Hippocampal formation (tissue), 2 donors: ENCODE results near the gene MCTP2.

Experiments
- DNase-seq, 2 donors: peaks; one replicate each; lab custom pipeline; 2025; lab: John Stamatoyannopoulos, UW

Gene MCTP2

DNA sequence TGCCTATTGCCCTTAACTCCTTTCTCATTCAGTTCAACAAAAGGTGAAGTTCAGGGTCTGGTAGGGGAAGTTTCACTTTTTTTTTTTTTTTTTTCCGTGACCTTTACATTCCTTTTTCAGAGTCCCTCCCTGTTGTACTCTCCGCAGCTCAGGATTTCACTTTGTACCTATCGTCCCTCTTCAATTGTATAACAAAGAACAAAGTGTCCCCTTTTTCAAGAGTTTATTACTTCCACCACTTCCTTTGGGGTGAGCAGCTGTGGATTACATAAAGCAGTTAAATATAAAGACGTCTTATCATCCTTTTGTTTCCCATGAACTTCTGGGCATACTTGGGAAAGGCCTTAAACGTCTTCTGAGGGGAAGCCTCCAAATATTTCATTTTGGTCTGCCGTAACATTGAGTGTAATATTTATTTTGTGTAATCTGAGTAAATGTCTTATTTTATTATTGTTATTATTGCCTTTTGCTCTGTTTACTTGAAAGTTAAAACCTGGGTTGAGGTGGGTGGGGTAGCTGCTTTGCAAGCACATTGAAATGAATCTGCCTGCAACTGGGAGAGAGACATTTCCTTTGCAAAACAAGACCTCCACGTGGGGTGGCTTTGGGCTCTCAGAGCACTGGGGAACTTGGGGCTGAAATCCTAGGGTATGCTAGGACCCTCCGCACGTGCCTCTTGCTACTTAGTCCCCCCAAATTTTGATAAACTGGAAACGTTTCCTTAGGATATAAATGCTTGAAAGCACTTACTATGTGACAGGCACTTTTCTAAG is 169.4 kb downstream of the MCTP2 start:
- no peak for DNase-seq

DNA sequence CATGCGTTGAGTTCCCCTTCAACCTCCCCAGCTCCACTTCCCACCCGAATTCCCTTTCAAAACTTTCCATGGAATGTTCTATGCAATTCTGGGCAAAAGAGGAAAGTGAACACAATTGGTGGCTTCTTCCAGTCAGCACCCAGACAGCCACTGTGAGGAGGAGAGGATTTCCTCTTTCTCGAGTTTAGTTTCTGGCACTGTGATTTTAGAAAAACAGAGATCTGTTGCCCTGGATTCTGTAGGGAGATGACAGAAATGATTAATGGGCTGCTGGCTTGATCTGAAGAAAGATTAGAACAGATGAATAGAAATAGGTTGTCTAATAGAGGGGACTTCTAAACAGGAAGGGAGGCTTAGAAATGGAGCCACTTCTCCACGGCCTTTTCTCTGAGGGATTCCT is 172.0 kb downstream of the MCTP2 start:
- DNase-seq: no peak

DNA sequence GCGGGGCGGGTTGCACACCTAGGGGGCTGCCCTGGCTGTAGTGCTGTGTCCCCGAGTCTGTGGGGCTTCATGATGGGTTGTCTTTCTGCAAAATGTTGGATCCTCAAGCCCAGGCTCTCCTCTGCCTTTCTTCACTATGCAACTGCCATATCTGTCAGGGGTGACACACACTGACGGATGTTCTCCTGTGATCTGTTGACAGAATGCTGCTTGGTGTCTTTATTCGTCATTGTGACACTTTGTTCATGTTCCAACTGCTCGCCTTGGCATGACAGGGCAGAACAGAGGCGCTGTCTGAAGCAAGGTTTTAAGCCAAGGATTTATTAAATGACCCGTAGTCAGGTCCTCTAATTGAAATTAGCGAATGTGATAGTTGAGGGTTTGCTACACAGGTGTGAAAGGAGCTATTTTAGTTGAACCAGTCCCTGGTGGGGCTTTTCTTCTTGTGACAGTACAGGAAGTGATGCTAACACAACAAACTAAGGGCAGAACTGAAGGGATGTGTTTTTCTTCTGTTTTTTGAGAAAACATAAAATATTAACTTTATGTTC is 173.4 kb downstream of the MCTP2 start:
- no peak for DNase-seq

DNA sequence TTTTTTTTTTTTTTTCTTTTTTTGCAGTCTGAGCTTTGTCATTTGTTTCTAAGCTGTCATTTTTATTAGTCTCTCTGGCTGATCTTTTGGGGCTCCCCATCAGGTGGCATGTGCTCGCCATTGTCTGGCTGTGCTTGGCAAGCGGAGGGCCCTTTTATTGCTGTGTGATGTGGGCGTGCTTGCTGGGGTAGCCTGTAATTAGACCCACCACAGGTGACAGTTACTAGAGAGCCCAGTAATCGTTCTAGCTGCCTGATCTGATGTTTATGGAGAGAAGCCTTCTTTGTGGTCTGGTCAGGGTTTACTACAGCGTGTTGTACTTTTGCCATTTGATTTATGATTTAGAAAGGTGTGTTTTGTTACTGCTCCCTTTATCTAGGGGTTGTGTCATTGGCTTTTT is 179.9 kb downstream of the MCTP2 start:
- DNase-seq: no peak

DNA sequence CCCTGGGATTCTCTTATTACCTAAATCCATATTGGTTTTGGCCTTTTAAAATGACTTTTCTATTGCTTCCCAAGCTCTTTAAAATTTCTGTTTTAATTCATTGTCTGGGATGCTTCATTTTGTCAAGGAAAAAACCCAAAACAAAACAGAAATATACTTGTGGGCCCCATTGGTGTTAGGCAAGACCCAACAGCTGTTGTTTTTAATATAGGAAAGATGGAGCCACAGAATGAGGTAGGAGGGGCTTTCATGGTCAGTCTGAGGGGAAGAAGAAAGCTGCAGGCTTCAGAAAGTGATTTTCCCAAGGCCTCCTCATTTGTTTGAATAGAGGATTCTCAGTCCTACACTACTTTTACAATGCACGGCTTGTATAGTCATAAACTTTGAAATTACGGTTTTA is 180.5 kb downstream of the MCTP2 start:
- DNase-seq: no peak

DNA sequence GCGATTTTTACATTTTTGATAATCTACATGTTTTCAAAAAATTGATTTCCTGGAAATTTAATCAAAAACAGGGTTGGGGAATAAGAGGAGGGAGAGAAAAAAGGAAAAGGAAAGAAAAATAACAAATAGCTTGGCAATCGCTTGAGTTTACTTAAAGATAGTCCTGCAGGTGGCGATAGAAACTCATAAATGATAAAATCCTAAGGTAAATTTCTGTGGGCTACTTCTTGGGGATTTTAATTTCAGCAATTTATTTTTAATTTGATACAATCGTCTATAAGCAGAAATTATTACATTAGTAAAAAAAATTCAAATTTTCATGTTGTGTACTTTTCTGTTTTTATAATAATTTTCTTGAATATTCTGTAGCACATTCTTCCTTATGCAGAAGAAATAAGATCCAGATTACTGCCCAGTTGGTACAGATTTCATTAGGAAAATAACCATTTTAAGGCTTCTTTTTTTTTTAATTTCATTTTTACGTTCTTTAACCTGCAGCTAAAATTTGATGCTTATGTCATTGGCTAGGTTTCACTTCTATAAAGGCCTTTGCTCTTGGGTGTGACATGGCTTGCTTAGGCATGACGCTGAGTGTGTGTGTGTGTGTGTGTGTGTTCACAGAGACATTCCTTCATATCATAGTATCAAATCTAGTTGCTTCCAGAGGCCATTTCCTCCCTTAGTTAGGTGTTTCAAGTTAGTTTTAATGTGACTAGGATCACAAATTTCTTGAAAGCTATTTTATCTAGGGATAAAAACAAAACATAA is 181.8 kb downstream of the MCTP2 start:
- DNase-seq: no peak

DNA sequence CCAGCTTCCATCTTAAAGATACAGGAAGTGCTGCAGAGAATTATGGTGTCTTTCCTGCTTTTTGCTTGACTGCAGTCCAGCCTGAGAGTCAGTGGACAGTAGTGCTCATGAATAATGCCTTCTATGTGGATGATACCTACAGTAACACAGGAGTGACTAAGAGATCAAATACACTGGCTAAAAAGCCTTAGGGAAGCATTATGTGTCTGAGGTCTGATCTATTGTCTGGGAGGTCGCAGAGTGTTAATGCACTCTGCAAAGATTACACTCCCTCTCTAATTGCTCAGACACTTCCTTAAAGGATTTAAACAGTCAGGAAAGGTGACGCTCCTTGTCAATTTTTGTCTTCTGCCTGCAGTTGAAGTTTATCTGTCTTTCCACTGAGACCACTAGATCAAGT is 183.6 kb downstream of the MCTP2 start:
- DNase-seq: no peak

DNA sequence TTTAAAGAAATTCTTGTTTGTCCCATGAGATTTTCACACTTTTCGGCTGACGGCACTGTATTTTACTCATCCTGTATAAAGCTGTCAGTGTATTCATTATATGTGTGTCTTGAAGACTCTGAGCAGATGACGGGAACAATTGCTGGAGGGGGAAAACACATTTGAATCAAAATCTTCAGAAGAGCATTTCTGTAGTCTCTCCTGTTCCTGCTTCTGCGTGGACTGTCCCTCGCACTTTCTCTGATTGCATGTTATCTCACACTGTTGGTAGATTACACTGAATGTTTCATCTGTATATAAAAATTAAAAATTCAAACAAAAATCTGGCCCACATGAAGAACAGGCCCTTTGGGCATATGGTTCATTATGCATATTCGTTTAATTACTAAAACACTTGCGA is 184.9 kb downstream of the MCTP2 start:
- no peak for DNase-seq

DNA sequence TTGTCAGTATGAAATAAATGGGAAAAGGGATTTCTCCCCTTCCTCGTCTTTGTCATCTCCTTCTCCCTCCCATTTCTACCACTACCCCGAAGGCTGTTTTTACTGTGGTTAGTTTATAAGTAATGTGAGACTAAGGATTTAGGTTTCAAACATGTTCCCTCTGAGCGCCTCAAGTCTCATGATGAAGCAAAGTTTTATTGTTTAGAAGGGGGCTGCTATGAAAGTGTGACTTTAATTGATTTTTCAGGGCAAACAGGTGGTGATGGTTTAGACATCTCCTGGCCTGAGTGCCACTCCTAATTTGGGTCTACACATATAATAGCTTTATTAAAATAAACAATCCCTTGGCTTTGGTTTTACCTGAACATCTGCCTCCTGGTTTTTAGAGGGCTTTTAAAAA is 185.5 kb downstream of the MCTP2 start:
- DNase-seq: no peak

DNA sequence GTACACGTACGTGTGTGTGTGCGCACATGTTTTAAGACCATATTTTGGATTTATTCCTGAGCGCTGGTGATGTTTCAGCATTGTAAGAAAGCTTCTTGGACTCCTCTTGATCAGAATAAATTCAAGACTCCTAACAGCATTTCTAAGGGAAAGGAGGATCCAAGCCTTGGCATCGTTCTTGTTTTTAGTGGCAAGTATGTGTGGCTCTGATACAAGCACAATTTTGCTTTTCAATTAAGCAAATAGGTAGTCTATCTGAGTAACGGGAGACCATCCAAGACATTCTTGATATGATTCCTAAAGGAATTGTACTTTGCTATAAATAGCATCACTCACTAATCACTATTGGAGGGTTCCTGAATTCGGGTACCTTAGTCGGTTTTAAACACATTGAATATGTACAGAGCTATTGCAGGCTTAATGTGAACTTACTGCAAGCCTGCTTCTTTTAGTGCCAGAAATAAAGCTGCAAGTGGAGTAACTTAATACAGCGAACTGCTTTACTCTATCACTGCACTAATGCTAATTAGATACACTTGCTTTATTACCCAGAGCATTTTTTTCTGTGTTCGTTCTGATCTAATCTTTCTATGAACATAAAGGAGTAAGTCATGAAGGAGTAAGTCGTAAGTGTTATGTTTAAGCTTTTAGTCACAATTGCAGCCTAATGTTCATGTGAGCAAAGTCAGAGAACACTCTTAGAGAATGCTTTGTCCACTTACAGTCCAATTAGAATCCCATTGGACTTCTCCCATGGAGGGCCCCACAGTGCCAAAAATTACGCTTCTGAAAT is 186.3 kb downstream of the MCTP2 start:
- no peak for DNase-seq

DNA sequence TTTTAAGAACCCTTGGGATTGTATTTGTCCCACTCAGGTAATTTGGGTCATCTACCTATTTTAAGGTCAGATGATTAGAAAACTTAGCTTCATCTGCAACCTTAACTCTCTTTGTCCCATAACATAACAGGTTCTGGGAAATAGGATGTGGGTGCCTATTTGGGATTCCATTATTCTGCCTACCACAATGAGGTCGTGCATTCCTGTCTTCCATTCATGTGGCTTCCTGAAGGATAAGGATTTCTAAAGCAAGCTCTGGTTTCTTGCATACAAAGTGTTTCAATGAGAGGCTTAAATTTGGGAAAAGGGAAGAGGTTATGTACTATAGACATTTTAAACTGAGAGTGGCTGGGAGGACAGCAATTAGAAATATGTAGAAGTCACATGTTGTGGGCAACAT is 190.3 kb downstream of the MCTP2 start:
- DNase-seq: no peak

DNA sequence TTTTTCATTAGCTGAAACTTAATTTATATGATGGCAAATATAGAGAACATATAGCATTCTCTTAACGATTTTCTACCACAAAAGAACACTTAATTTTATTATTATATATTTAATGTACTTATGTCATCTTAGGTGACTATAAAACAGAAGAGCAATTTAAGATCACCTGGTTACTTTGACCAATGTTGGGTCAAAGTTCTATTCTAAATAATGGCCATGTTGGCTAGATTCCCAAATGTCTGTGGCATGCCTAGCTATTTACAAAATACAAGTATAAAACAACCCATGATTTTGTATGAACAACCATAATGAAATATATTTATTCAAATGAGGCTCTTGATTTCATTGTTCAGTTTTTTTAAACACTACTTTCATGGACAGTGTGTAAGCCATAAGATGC is 200.9 kb downstream of the MCTP2 start:
- no peak for DNase-seq

DNA sequence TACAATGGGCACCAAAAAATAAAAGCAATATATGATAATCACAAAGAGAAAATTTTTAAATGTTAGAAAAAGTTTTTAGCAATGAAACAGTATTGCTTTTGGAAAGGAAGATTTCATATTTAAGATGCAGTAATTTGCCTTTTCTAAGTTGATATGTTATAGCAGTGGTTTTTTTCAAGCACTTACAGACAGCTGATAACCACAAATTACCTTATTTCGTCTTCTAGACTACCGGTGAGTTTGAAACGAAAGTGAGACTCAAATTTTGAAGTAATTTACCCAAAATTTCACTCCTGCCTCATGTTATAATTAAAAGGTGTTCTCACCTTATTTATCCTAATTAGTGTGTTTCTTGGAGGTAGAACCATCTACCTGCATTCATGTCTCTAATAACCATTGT is 207.8 kb downstream of the MCTP2 start:
- no peak for DNase-seq

DNA sequence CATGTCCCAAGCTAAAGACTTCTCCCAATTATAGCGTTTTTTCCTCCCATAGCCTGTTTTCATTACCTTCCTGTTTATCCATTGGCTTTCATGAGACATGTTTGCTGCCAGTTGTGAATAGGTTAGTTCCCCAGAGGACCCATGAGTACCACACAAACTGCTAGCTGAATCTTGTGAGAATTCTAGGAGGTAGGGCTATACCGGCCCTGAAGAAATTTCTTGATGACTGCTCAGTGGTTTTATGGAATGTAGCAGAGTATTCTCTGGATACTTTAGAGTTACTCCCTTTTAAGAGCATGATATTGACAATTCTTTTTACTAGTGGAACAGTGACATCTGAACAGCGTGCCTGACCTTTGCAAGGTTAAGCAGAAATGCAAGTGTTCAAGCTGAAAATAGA is 210.4 kb downstream of the MCTP2 start:
- DNase-seq: no peak

DNA sequence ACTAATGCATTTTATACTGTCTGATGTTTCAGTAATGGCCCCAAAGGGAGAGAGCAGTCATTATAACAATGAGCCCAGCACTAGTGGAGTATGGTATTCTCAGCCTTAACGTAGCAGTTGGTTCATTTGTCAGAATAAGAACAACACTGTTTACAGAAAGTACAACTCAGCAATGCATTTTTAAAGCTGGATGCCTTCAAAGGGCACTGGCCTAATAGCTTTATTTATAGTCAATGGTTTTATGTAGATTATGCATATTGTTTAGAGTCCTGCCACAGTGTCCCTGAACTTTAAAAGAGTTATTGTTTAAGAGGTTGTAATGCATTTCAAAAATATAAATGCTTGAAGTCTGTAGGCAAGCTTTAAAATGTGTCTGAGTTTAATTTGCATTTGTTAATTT is 211.1 kb downstream of the MCTP2 start:
- DNase-seq: no peak

DNA sequence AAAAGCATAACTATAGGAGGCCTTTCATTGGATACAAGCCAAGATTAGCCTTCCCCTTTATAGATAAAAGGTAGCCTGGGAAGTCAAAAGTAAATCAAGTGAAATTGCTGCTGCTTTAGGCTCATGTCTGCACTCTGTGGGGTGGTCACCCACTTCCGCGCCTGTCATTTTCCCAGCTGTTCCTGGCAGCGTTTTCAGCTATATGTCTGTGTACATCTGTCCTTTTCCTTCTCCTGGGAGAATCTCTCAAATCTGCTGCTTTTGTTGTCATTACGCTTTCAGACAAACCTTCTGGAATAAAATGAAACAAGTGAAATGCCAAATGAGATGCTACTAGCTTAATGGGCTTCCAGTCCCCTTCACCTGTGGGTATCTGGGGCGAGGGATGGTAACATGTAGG is 211.8 kb downstream of the MCTP2 start:
- DNase-seq: no peak

DNA sequence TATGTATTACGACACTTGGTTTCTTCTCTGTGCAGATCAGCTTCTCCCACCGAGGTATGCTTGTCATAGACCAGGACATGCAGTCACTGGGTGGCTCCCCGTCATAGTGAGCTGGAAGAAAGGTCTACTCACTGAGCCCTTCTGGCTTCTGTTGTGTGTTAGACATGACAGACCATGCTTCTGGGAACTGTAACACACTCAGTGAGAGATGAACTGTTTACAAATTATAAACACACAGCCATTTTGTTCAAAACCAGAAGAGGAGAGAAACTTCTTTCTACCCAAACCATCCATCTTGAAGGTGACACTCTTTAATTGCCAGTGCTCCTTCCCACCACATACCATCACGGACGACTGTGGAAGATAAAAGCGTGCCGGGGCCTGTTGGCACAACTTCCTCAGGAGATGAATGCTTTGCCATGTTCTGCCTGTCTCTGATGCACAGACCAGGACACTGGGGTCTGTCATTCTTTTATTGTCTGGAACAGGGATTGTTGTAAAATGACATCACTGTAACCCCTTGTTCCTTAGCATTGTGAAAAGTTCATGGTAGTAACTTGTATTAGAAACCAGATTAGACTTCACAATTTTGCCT is 214.3 kb downstream of the MCTP2 start:
- no peak for DNase-seq

DNA sequence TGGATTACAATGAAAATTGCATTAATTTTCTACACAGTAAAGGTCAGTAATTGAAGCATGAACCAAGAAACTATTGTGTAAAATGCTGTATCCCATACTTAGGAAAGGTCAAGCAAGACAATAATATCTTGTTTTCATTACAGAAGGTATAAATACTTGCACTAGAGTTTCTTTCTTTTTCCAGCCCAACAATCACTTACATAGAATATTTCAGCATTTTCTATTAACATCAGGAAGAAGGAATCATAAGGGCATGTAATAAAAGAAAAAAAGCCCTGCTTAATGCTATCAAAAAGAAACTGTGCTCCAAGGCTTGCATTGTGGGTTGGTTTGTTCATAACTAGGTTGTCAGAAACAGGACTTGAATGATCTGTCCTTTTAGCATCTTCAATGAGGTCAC is 215.1 kb downstream of the MCTP2 start:
- no peak for DNase-seq

DNA sequence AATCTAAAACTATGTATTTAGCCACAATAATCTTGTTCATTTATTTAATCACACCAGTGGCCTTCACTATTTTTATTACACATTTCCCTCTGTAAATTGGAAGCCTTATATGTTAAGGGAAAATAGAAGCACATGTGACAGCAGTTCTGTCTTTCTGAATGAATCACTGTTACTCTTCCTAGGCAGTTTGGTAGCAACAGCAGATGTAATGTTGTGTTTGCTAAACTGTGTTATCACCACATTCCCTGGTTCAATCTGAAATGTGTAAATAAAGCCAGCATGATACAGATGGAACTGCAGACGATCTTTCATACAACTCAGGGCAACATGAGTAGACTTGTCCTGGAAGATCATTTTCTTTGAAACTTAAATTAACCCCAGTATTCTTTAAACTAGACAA is 220.1 kb downstream of the MCTP2 start:
- no peak for DNase-seq

DNA sequence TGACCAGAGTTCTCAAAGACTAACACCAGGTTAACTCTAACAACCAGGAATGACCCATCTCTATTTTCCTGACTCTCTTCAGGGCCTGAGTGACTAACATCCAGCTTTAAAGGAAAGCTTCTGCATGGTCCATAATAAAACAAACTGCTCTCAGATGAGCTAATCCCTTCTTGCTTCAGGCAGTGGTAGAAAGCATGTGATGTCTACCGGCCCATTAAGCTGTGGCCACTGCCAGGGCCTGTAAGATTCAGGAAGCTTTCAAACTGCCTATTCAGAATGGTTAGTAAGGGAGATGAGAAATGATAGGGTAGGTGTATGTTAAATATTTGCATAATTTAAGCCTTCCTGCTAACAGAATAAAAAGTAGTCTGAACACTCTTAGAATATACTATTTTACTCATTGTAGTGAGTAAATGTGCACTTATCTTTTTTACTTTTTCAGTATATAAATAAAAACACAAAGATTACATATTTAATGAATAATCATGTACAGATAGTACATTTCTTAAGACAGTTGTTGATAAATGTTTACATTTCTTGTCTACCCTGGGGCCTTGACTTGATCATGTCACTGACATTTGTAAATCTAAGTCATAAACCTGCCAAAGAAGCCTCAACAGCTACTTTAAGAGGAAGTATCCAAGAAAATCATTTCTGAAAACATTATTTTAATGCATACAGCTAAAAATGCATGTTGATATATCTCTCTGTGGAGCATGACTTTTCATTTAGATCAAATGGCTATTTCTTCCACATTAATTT is 222.0 kb downstream of the MCTP2 start:
- no peak for DNase-seq

DNA sequence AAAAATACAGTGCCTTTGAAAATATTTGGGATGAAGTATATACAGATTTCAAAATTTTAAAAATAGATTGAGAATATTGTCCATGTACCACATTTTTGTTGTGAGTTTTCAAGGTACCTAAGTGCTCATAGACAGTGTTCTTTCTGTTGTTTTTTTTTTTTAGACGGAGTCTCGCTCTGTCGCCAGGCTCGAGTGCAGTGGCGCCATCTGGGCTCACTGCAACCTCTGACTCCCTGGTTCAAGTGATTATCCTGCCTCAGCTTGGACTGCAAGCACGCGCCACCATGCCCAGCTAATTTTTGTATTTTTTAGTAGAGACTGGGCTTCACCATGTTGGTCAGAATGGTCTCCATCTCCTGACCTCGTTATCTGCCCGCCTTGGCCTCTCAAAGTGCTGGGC is 223.9 kb downstream of the MCTP2 start:
- DNase-seq: no peak
